H1 (cell line): ENCODE data around the gene TNS3. TPM values are rescaled to one million over a fixed set of nuclear protein-coding genes. Genes with fewer than 3 reads are reported as not detected.

Experiments used
- BRCA1 ChIP-seq: IDR thresholded peaks from 2 replicates; pipeline ENCODE4 v1.6.1; 2012; ENCODE audit warnings: low read depth, low read length, improper control_type of control experiment
- CHD7 ChIP-seq: fragments of 300-600 bp; sonication (generic); IDR thresholded peaks from 2 replicates; pipeline ENCODE4 v1.7.1; 2012; ENCODE audit warnings: low read length, moderate library complexity, mild to moderate bottlenecking, inconsistent platforms; ENCODE audit not compliant: insufficient replicate concordance
- polyA plus RNA-seq, 7 experiments: library from polyadenylated mRNA; depleted of rRNA in 3 of 7; stranded (reverse) in 5 of 7; unstranded in 2 of 7; fragments of >200 nt in 5 of 7; fragments of 200-250 nt in 2 of 7; gene quantifications; 1 replicate in 5 of 7; 2 replicates in 1 of 7; 4 replicates in 1 of 7; pipeline versions ENCODE4 v1.2.1 to v1.2.3, GENCODE V29; 2011 to 2013; ENCODE audit warnings: missing spikeins in 2 of 7, mixed read lengths in 2 of 7
- total RNA-seq: library from RNA; stranded (reverse); fragmentation: NEBNext Ultra II Directional; extraction: Animal tissue kit (Norgen Biotek cat#: 25700); gene quantifications from 2 replicates; pipeline ENCODE4 v1.2.1, GENCODE V29; 2021

The TNS3 gene
- total and polyA plus RNA-seq, 2 of the 8 experiments (the other 6 are each of a cell fraction or from before 2014, with no cell fraction given): 11.9 to 24.2 TPM

- TF ChIP-seq CHD7: no peak
- TF ChIP-seq BRCA1: no peak
Observed at GRCh38 chr7:47333959-47334358, 248.0 kb downstream of the TNS3 start (continued).
